Astrocyte of the spinal cord (primary cell): ENCODE data around the gene ACSM6.
A peak's percentile ranks its signal among the peaks of the same experiment; 100 is the strongest.

Experiments
- DNase-seq: peaks from one replicate; pipeline ENCODE4 v3.0.0; 2011; ENCODE audit warnings: low read depth, low spot score
- H3K4me3 ChIP-seq: 2 replicates; pipeline ENCODE4 v1.5.1; 2011; ENCODE audit warnings: low read depth, mild to moderate bottlenecking, low read length, moderate library complexity
- in situ Hi-C: cut with HindIII; loops from 2 replicates; pipeline ENCODE4 v1.10.0; 2017; ENCODE audit warnings: low sequenced_read_pairs
- TF ChIP-seq, protein P1 (sequence below): IDR thresholded peaks from 2 replicates; pipeline ENCODE4 v1.5.1; 2012; ENCODE audit warnings: low read depth, mild to moderate bottlenecking, low read length, inconsistent platforms

ACSM6 gene

DNA sequence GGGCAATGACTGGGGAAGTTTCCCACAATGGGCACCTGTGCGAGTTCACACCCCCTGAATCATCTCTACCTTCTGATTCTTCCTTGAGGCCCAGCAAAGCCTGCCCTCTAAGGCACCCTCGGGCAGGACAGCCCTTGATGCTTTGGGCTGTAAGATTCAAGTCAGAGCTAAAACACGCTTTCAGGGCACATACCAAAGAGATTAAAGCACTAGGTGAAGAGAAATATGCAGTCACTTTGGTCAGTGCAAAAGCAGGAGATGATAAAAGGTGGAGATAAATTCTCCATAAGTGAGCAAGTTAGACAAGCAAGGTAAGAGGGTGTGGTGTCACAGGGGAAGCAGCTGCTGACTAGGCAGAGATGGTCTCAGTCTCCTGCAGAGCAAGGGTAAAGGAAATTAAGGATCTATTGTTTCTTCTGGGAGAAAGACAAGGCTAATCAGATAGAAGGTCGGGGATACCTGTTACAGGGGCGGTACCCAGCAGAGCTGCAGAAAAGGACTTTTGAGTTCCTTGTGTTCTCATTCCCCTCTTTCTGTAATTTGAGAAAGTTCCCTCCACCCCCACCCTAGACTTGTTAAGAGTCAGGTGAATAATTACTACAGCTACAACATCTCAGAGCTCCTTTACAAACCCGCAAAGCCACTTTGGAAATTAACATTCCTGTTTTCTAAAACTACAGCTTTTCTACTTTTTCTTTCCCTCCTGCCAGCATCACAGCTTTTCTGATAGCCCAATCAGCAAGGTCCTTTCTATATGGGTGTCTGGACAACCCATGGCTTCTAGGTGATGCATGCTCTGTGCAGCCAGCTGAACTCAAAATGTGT lies 70.4 kb downstream of the ACSM6 start:
- DNase-seq, result no peak
- in situ Hi-C loops, result no loop called here
- no peak overlapping the region for H3K4me3 ChIP-seq
- TF ChIP-seq, protein P1, sequence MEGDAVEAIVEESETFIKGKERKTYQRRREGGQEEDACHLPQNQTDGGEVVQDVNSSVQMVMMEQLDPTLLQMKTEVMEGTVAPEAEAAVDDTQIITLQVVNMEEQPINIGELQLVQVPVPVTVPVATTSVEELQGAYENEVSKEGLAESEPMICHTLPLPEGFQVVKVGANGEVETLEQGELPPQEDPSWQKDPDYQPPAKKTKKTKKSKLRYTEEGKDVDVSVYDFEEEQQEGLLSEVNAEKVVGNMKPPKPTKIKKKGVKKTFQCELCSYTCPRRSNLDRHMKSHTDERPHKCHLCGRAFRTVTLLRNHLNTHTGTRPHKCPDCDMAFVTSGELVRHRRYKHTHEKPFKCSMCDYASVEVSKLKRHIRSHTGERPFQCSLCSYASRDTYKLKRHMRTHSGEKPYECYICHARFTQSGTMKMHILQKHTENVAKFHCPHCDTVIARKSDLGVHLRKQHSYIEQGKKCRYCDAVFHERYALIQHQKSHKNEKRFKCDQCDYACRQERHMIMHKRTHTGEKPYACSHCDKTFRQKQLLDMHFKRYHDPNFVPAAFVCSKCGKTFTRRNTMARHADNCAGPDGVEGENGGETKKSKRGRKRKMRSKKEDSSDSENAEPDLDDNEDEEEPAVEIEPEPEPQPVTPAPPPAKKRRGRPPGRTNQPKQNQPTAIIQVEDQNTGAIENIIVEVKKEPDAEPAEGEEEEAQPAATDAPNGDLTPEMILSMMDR, result no peak

DNA sequence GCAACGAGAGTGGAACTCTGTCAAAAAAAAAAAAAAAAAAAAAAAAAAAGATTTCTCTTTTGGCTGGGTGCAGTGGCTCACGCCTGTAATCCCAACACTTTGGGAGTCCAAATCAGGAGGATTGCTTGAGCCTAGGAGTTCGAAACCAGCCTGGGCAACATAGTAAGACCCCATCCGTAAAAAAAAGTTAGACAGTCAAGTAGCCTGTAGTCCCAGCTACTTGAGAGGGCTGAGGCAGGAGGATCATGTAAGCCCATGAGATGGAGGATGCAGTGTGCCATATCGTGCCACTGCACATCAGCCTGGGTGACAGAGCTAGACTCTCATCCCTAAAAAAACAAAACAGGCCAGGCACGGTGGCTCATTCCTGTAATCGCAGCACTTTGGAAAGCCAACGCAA lies 71.5 kb downstream of the ACSM6 start:
- in situ Hi-C loops, result no loop called here
- TF ChIP-seq, protein P1, result no peak
- H3K4me3 ChIP-seq, result no peak overlapping the region

DNA sequence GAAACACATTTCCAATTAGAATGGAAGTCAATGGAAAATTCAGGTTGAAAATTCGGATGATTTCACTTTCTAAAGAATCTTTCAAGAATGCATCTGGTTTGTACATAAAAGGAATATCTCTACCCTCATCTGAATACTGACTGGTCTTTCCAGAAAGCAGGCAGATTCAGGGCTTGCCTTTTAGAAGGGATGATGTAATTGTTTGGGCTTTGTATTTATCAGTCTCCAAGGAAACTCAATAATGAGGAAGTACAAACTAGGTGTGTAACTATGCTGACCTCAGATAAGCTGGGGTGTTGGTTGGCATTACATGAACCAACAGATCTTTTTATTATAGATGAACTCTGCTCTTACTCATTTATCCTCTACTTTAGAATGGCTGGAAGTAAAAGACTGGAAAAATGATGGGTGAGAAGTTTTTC lies 72.6 kb downstream of the ACSM6 start:
- no peak overlapping the region for H3K4me3 ChIP-seq
- in situ Hi-C loops, result no loop called here
- TF ChIP-seq, protein P1, result no peak
- DNase-seq, result peak; percentile 90

More for the DNA sequence above, 71.5 kb downstream of the ACSM6 start:
- DNase-seq, result no peak

DNA sequence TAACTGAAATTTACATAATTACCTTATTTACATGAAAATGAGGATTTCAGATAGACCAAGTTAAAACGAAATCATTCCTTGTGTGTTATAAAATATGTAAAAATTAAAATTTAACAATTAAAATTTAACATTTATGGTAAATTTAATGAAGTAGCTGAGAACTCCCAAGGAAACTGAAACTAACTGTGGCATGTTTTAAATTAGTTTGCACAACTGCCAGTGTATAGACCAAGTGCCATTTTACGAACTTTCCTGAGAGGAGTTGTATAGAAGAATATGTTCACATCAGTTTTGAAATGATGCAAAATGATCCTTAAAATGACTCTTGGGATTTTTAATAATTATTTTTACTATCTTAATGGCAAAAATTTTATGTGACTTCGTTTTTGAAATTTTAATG lies 73.2 kb downstream of the ACSM6 start:
- no peak overlapping the region for H3K4me3 ChIP-seq
- TF ChIP-seq, protein P1, result no peak
- in situ Hi-C loops, result no loop called here
- DNase-seq, result no peak

DNA sequence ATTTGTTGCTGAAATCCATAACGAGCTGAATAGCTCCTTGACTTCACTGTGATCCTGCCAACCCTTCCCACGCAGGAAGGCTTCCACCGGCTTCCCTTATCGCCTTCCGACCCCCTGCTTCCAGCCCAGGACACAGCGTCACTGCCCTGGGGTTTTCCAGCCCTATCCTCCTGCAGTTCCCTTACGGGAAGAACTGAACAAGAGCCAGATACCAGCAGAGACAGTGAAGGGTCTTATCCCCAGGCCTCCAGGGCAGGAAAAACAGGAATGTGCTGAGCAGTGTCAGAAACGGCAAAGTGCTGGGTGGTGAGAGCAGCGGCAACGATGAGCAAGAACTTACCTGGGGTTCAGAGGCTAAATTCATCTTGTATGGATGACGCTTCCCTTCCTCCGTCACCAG lies 74.4 kb downstream of the ACSM6 start:
- in situ Hi-C loops, result no loop called here
- TF ChIP-seq, protein P1, result no peak
- DNase-seq, result peak; percentile 74
- H3K4me3 ChIP-seq, result no peak overlapping the region

DNA sequence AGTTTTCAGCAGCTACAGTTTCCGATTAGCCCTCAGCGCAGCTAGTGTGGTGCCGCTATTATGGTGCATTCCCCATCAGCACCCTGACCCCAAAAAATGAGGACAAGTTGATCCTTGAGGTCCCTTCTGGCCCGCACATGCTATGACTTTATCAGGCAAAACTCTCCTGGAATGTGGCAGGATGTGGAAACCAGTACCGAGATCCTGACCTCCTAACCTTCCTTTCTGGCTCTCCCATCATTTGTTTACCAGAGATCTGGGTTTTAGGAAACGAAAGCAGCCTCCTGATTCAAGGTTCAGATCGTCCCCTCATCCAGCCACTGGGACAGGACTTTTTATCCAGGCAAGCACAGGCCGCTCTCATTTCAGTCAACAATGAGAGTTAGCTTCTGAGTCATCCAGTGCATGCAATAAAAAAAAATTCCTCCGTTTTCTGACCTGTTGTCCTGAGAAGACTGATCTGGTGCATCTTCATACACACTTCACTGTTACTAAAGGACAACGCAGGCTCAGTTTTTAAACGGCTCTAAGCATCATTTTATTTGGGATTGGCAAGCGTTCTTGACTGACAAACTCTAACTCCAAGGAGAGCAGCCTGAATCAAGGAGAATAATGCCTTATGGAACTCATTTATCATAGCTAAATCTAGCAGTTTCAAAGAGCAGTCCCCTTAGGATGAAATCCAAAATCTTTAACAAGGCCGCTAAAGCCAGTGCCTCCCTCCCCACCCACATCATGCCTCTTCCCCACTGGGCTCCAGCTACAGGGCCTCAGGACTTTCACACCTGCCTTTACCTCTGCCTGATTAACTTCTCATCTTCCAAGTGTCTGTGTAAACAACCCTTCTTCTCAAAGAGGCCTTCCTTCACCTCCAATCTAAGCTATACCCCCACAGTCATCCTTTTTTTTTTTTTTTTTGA lies 79.6 kb downstream of the ACSM6 start:
- H3K4me3 ChIP-seq, result no peak overlapping the region
- peak; percentile 80 for DNase-seq
- in situ Hi-C loops, result no loop called here
- TF ChIP-seq, protein P1, result no peak
